Central memory CD8-positive, alpha-beta T cell (primary cell): Measurements from ENCODE around the gene VPS26A.
A peak's percentile ranks its signal among the peaks of the same experiment; 100 is the strongest.

ENCODE experiments used
- ATAC-seq: fragments of 150-1000 bp; cut with Tn5 transposase; replicated peaks from 2 replicates; pipeline ENCODE4 v1.10.0; 2022; ENCODE audit warnings: mild to moderate bottlenecking, moderate FRiP score, moderate number of reproducible peaks; ENCODE audit not compliant: poor library complexity, severe bottlenecking; ENCODE audit errors: extremely low read depth
- DNase-seq, 2 donors: peaks; one replicate each; pipeline ENCODE4 v3.0.0; 2021; ENCODE audit warnings: low spot score in 2 of 2
- H3K27ac Mint-ChIP-seq: one replicate; pipeline ENCODE4 v1.8.0; 2022; ENCODE audit warnings: low read depth, mild to moderate bottlenecking, moderate library complexity, mixed read lengths
- H3K27me3 Mint-ChIP-seq: one replicate; pipeline ENCODE4 v1.8.0; 2022; ENCODE audit warnings: mixed read lengths
- H3K36me3 Mint-ChIP-seq: one replicate; pipeline ENCODE4 v1.8.0; 2022; ENCODE audit warnings: mild to moderate bottlenecking, moderate library complexity, mixed read lengths; ENCODE audit not compliant: insufficient read depth
- H3K4me1 Mint-ChIP-seq: one replicate; pipeline ENCODE4 v1.8.0; 2022; ENCODE audit warnings: mixed read lengths
- H3K4me3 Mint-ChIP-seq: one replicate; pipeline ENCODE4 v1.8.0; 2022; ENCODE audit warnings: mild to moderate bottlenecking, moderate library complexity, mixed read lengths
- H3K9me3 Mint-ChIP-seq: one replicate; pipeline ENCODE4 v1.8.0; 2022; ENCODE audit warnings: mixed read lengths

The VPS26A gene

GRCh38 chr10:69091143-69091651 lies 32.8 kb upstream of the VPS26A start:
- no peak for ATAC-seq
- DNase-seq = no peak
- H3K4me3 Mint-ChIP-seq = peak overlapping the region; percentile 84
- H3K36me3 Mint-ChIP-seq = peaks cover 59% of the 10 kb centered on the region
- no peaks in the 10 kb centered on the region for H3K27me3 Mint-ChIP-seq
- peak overlapping the region; percentile 99 for H3K27ac Mint-ChIP-seq
- H3K4me1 Mint-ChIP-seq = peaks cover 67% of the 10 kb centered on the region
- no peaks in the 10 kb centered on the region for H3K9me3 Mint-ChIP-seq

DNA sequence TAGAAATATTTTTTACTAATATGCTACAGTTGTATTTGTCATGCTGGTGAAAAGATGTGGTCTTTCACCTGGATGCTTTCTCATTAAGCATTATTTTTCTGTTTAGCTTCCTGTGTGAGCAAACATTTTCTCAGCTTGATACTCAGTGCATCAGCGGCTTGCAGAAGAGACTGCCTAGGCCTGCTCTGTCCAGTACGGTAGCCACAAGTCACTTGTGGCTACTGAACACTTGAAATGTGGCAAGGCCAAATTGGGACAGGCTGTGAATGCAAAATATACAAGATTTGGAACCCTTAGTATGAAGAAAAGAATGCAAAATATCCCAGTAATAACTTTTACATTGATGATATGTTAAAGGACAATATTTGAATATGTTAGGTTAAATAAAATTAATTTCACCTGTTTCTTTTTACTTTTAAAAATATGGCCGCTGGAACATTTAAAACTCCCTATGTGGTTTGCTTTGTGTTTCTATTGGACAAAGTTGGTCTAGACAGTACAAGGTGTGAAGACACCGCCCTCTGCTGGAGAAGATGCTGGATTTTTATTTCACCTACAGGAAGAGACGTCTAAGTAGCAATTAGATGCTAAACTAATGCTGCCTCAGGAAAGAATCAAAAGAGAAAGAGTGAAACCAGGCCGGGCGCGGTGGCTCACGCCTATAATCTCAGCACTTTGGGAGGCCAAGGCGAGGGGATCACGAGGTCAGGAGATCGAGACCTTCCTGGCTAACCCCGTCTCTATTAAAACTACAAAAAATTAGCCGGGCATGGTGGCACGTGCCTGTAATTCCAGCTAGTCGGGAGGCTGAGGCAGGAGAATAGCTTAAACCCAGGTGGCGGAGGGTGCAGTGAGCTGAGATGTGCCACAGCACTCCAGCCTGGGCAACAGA lies 30.8 kb upstream of the VPS26A start:
- H3K27ac Mint-ChIP-seq = peak overlapping the region; percentile 99
- H3K4me1 Mint-ChIP-seq = peaks cover 56% of the 10 kb centered on the region
- DNase-seq = peak; percentile 74 to 85
- peaks cover 61% of the 10 kb centered on the region for H3K36me3 Mint-ChIP-seq
- no peaks in the 10 kb centered on the region for H3K9me3 Mint-ChIP-seq
- H3K27me3 Mint-ChIP-seq = no peaks in the 10 kb centered on the region
- peak; percentile 35 for ATAC-seq
- peak overlapping the region; percentile 63 for H3K4me3 Mint-ChIP-seq

- ATAC-seq = no peak
- peak overlapping the region; percentile 99 for H3K27ac Mint-ChIP-seq
- H3K36me3 Mint-ChIP-seq = peaks cover 61% of the 10 kb centered on the region
Observed at GRCh38 chr10:69093933-69094332, 30.0 kb upstream of the VPS26A start.

GRCh38 chr10:69096045-69096444 lies 27.9 kb upstream of the VPS26A start:
- ATAC-seq (no peak), DNase-seq (no peak)
- no peak overlapping the region for H3K27ac Mint-ChIP-seq
- H3K4me1 Mint-ChIP-seq = peaks cover 43% of the 10 kb centered on the region
- peaks cover 61% of the 10 kb centered on the region for H3K36me3 Mint-ChIP-seq
- H3K27me3 Mint-ChIP-seq = no peaks in the 10 kb centered on the region
- peak overlapping the region; percentile 23 for H3K4me3 Mint-ChIP-seq
- no peaks in the 10 kb centered on the region for H3K9me3 Mint-ChIP-seq

More at GRCh38 chr10:69093933-69094332, 30.0 kb upstream of the VPS26A start:
- Mint-ChIP-seq H3K9me3 (no peaks in the 10 kb centered on the region), H3K27me3 (no peaks in the 10 kb centered on the region), H3K4me3 (peak overlapping the region; percentile 63), H3K4me1 (peaks cover 55% of the 10 kb centered on the region)
- no peak for DNase-seq

GRCh38 chr10:69097729-69098128 lies 26.2 kb upstream of the VPS26A start:
- Mint-ChIP-seq H3K27me3 (no peaks in the 10 kb centered on the region), H3K4me1 (peaks cover 53% of the 10 kb centered on the region), H3K9me3 (no peaks in the 10 kb centered on the region), H3K4me3 (peak overlapping the region; percentile 14), H3K36me3 (peaks cover 70% of the 10 kb centered on the region), H3K27ac (peak overlapping the region; percentile 7)
- no peak for DNase-seq
- ATAC-seq = no peak

GRCh38 chr10:69100136-69100872 lies 23.7 kb upstream of the VPS26A start:
- H3K27ac Mint-ChIP-seq = peak overlapping the region; percentile 83
- DNase-seq = no peak
- H3K27me3 Mint-ChIP-seq = no peaks in the 10 kb centered on the region
- peaks cover 79% of the 10 kb centered on the region for H3K36me3 Mint-ChIP-seq
- H3K4me1 Mint-ChIP-seq = peaks cover 48% of the 10 kb centered on the region
- no peaks in the 10 kb centered on the region for H3K9me3 Mint-ChIP-seq
- no peak for ATAC-seq
- no peak overlapping the region for H3K4me3 Mint-ChIP-seq

DNA sequence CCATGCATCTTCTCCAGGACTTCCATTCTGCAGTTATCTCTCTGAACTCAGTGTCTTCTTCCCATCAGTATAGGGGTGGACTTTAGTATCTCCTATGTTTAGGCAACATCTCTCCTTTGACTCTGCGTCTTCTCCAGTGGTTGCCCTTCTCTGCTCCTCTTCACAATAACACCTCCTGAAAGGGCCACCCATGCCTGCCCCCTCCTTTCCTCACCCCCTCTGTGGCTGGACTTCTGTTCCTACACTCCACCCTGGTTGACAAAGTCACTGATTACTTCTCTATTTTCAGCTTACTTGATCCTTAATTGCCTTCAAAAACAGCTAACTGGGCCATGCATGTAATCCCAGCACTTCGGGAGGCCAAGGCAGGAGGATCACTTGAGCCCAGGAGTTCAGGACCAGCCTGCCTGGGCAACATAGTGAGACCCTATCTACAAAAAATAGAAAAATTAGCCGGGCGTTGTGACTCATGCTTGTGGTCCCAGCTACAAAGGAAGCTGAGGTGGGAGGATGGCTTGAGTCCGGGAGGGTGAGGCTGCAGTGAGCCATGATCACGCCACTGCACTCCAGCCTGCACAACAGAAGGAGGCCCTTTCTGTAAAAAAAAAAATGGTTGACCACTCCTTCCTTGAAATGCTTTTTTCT lies 22.4 kb upstream of the VPS26A start:
- ATAC-seq (peak; percentile 50), DNase-seq (no peak)
- Mint-ChIP-seq H3K27me3 (no peaks in the 10 kb centered on the region), H3K36me3 (peaks cover 79% of the 10 kb centered on the region), H3K4me1 (peaks cover 48% of the 10 kb centered on the region), H3K27ac (peak overlapping the region; percentile 83), H3K9me3 (no peaks in the 10 kb centered on the region), H3K4me3 (peak overlapping the region; percentile 65)

DNA sequence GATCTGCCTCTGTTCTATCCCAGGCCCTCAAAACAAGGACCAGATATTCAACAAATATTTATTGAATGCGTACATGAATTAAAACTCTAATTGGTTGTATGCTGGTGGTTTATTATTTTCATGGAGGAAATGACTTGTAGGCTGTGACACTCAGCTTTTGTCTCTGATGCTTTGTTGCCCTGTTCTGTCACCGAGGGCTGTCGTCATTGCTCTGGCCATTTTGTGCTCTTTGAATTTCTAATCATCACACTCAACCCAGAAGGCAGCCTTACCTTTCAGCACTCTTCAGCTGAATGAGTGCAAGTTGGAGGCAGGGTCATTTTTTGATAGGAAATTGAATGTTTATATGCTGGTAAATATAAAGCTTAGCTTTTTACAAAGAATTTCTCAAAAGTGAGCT lies 21.5 kb upstream of the VPS26A start:
- no peaks in the 10 kb centered on the region for H3K27me3 Mint-ChIP-seq
- ATAC-seq = no peak
- H3K36me3 Mint-ChIP-seq = peaks cover 79% of the 10 kb centered on the region

GRCh38 chr10:69103784-69104183 lies 20.2 kb upstream of the VPS26A start:
- H3K4me1 Mint-ChIP-seq = peaks cover 38% of the 10 kb centered on the region
- no peak overlapping the region for H3K4me3 Mint-ChIP-seq
- H3K27me3 Mint-ChIP-seq = no peaks in the 10 kb centered on the region
- DNase-seq = no peak
- no peaks in the 10 kb centered on the region for H3K9me3 Mint-ChIP-seq
- peaks cover 69% of the 10 kb centered on the region for H3K36me3 Mint-ChIP-seq
- no peak overlapping the region for H3K27ac Mint-ChIP-seq
- ATAC-seq = no peak

More for the DNA sequence above, 21.5 kb upstream of the VPS26A start:
- Mint-ChIP-seq H3K27ac (peak overlapping the region; percentile 83), H3K4me3 (peak overlapping the region; percentile 65), H3K4me1 (peaks cover 48% of the 10 kb centered on the region), H3K9me3 (no peaks in the 10 kb centered on the region)
- DNase-seq = no peak

DNA sequence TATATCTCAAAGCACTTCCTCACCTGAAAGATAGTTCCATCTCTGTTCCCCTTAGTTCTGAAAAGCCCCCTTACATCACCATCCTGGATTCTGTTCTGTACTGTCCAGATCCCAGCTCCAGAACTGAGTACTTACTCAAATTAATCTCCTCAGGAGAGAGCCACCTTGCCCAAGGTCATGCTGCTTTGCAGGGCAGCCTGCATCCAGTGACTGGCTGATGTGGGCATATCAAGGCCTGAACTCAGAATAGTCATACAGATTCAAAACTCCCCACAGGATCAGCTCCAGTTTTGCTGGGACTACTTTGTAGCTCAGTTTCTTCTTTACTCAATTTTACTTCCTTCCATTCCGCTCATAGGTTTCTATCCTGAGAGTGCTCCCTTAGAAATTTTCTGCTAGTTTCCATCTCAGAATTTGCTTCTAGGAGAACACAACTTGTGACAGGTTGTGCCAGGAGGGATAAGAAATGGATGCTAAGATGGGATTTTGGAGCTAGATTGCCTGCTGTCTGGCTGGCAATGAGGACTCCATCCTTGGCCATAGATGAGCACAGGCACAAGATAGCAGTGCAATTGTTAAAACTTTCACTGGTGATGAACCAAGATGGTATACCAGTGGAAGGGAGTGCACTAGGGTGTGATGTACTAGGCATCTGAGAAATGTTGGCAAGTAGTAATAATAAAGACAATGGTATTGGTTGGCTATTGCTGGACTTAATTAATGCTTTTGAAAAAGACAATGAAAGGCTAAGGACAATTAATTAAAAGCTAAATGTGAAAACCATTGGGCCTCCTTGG lies 18.8 kb upstream of the VPS26A start:
- Mint-ChIP-seq H3K4me1 (peaks cover 38% of the 10 kb centered on the region), H3K27ac (peak overlapping the region; percentile 80), H3K27me3 (no peaks in the 10 kb centered on the region), H3K36me3 (peaks cover 56% of the 10 kb centered on the region), H3K9me3 (no peaks in the 10 kb centered on the region), H3K4me3 (peak overlapping the region; percentile 30)
- ATAC-seq (no peak), DNase-seq (no peak)

DNA sequence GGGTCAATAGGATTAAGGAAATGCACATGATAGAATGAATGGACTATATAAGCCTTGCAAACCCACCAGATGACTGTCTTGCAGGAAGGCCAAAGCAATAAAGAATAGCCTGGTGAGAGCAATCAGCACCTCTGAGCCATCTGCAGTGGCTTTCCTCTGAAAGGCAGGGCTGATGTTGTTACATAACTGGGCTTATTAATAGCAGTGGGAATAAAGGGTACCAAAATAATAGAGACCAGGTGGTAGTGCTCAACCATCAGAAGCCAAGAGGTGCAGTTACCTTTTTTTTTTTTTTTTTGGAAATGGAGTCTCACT lies 16.8 kb upstream of the VPS26A start:
- H3K4me1 Mint-ChIP-seq = peaks cover 20% of the 10 kb centered on the region
- no peaks in the 10 kb centered on the region for H3K9me3 Mint-ChIP-seq
- DNase-seq (no peak), ATAC-seq (no peak)
- no peaks in the 10 kb centered on the region for H3K27me3 Mint-ChIP-seq
- H3K4me3 Mint-ChIP-seq = no peak overlapping the region
- no peak overlapping the region for H3K27ac Mint-ChIP-seq
- peaks cover 44% of the 10 kb centered on the region for H3K36me3 Mint-ChIP-seq

GRCh38 chr10:69107699-69108098 lies 16.3 kb upstream of the VPS26A start:
- DNase-seq (no peak), ATAC-seq (no peak)
- no peaks in the 10 kb centered on the region for H3K27me3 Mint-ChIP-seq
- no peak overlapping the region for H3K27ac Mint-ChIP-seq
- H3K4me3 Mint-ChIP-seq = no peak overlapping the region
- H3K9me3 Mint-ChIP-seq = no peaks in the 10 kb centered on the region
- H3K4me1 Mint-ChIP-seq = peaks cover 15% of the 10 kb centered on the region
- peaks cover 39% of the 10 kb centered on the region for H3K36me3 Mint-ChIP-seq
